Umbilical cord (tissue), 2 donors: ENCODE measurements around the gene PIEZO2. TPM values are rescaled to one million over a fixed set of nuclear protein-coding genes. Genes with fewer than 3 reads are reported as not detected.
"Not testable (repeated sequence)": the region's sequence is repeated elsewhere in the genome, so short reads cannot be mapped to it uniquely, and the experiment has no call there.

Experiments
- DNase-seq: peaks from one replicate; pipeline ENCODE4 v3.0.0-alpha.2; 2015; ENCODE audit warnings: low spot score
- total RNA-seq: library from RNA; depleted of rRNA; stranded (reverse); fragments of >200 nt; gene quantifications from one replicate; pipeline ENCODE4 v1.2.3, GENCODE V29; 2014; ENCODE audit warnings: low replicate concordance; ENCODE audit not compliant: insufficient read depth

PIEZO2 gene
- total RNA-seq, 1 donor from 2014 or later, result 37.3 TPM

DNA sequence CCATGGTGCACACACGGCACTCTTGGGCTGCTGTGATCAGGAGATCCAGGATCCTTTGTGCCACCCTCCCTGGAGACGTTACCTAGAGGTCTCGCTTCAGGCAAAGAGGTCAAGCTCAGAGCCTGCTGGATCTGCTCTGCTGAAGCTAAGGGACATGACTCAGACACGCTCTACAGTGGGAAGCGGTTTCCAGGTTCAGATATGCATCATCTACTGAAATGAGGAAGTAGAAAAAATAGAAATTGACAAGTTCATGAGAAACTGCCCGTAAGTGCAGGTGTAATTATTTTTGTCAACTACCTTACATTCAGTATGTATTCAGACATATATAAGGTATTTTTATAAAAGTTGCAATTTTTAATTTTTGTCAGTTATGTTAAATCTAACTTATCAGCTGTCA lies 520.3 kb downstream of the PIEZO2 start:
- DNase-seq, result peak; percentile 2

GRCh38 chr18:10626606-10627213 lies 522.7 kb downstream of the PIEZO2 start:
- not testable (repeated sequence) for DNase-seq

GRCh38 chr18:10623606-10624005 lies 525.8 kb downstream of the PIEZO2 start:
- DNase-seq, result not testable (repeated sequence)

- DNase-seq, result not testable (repeated sequence)
Measured at GRCh38 chr18:10622982-10623381, 526.4 kb downstream of the PIEZO2 start.

DNA sequence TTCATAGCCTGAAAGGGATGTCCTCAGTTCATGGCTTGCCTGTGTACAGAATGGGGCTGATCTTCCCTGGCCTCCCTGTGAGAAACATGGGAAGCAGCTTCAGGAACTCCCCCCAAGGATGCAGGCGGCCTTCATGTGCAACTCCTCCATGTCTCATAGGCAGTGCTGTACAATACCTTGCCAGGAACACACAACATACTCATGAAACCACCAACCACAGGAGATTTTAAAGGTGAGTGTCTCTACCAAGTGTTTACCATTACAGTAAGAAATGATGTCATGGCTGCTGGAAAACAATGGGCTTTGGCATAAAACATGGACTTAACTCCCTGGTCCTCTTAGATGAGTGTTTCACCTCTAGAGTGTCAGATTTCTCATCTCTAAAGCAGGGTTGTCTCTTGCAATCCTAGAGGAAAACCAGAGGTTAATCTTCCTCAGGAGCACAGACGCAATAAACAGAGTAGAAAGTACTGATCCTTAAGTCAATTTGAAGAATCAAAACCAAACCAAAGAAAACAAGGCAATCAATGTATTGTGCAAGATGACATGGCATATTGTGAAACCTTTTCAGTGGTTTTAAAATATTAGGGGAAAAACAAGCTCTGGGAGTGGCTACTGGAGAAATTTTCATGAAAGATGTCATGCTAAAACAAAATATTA lies 528.6 kb downstream of the PIEZO2 start:
- DNase-seq, result not testable (repeated sequence)
